ENCODE results near the gene PRDM15.

The PRDM15 gene

DNA sequence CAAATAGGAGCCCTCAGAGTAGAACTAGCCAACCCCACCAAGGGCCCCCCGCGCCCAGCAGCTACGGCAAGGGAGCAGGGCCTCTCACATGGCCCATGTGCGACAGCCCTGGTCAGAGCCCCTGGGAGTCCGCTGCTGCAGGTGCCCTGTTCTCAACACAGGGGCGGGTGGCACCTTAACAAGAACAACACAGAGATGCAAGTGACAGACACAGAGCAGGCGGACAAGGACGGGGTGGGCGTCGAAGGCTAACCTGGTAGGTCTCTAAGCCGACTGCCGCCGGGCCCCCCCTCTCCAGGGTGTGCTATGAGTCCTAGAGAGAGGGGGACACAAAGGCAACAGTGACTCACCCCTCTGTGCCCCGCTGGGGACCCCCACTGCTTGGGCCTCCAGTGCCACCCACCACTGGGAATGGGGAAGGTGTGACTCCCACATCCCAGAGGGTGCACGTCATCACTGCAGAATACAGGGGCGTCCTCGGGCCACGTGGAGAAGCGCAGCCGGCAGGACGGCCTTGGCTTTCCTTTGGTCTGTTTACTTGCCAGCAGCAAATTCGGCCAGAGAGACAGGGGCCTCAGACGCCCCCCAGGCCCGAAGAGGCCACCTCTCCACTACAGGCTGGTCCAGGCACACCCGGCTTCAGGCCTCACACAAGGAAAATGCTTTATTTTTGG lies 44.8 kb downstream of the PRDM15 start:
- Histone ChIP-seq H3K27me3 (ENCODE audit: control insufficient read depth in 1 of 2, insufficient read depth in 2 of 2, low read length in 2 of 2) (no peaks in the 10 kb centered on the region), H3K4me1 (ENCODE audit: control insufficient read depth in 1 of 2, insufficient read depth in 2 of 2, low read length in 2 of 2) (peaks cover 0 to 3% of the 10 kb centered on the region in 2 donors), H3K27ac (ENCODE audit: low read depth, low read length) (no peak overlapping the region), H3K36me3 (ENCODE audit: control insufficient read depth in 1 of 2, insufficient read depth in 2 of 2, low read length in 2 of 2) (peaks cover 0 to 47% of the 10 kb centered on the region in 2 donors), H3K9me3 (ENCODE audit: control insufficient read depth in 1 of 2, low read length in 2 of 2) (no peaks in the 10 kb centered on the region), H3K4me3 (ENCODE audit: low read depth in 1 of 2, low read length in 2 of 2) (no peak overlapping the region), H3K9ac (ENCODE audit: low read depth in 1 of 2, low read length in 2 of 2) (no peak overlapping the region)

DNA sequence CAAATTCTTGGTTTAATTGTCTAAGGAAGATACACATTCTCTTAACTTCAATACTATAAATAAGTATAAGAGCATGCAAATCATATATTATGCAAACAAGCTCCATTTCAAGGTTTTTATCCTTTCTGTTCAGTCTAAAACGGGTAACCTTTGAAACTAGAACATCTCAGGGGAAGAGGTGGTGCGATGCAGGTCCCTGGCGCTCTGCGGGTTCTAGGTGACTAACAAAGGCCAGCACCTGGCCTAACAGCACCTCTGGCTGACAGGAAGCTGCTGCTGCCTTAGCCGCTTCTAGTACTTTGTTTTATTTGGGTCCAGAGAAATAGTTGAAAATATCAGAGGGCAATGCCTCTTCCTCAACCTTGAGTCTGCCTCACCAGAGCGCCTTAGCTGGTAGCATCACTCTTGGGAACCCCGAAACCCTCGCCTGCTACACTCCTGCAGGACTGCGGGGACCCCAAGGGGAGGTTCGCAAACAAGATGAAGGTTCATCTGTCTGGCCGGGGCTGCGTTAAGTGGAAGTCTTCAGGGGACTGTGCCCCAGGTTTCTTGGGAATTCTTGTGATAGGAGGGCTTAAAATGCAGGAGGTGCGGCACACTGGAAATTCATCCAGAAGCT lies 45.5 kb downstream of the PRDM15 start:
- Histone ChIP-seq H3K27ac (ENCODE audit: low read depth, low read length) (no peak overlapping the region), H3K4me1 (ENCODE audit: control insufficient read depth in 1 of 2, insufficient read depth in 2 of 2, low read length in 2 of 2) (peaks cover 0 to 3% of the 10 kb centered on the region in 2 donors), H3K9me3 (ENCODE audit: control insufficient read depth in 1 of 2, low read length in 2 of 2) (no peaks in the 10 kb centered on the region), H3K36me3 (ENCODE audit: control insufficient read depth in 1 of 2, insufficient read depth in 2 of 2, low read length in 2 of 2) (peaks cover 0 to 41% of the 10 kb centered on the region in 2 donors), H3K27me3 (ENCODE audit: control insufficient read depth in 1 of 2, insufficient read depth in 2 of 2, low read length in 2 of 2) (no peaks in the 10 kb centered on the region), H3K4me3 (ENCODE audit: low read depth in 1 of 2, low read length in 2 of 2) (no peak overlapping the region), H3K9ac (ENCODE audit: low read depth in 1 of 2, low read length in 2 of 2) (no peak overlapping the region)

DNA sequence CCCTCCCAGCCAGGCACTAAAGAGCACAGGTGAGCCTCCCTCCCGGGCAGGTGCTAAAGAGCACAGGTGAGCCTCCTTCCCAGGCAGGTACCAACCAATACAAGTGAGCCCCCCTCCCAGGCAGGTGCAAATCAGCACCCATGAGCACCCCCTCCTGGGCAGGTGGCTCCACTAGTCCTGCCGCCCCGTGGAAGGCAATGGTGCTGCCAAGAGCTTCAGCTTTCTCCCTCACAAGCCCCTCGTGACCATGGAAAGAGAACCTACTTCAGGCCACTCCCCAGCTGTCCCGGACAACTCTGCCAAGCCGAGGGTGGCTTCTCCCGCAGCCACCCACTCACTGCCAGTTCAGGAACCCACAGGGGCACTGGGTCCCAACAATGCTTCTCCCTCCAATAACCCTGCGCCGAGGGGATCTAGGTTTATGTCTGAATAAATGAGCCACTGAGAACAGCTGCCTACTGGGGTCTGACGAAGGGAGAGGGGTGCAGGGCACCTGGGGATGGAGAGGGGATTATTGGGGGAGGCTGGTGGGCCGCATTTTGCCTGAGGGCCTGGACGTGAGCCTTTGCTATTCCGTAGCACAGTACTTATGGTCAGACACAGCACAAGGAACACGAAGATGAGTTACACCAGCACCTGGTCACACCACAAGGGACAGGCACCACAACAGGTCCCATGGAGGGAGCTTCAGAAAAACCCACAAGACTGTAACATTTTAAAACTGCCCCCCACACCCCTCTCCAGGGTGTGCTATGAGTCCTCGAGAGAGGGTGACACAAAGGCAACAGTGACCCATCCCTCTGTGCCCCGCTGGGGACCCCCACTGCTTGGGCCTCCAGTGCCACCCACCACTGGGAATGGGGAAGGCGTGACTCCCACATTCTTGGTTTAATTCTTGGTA lies 46.3 kb downstream of the PRDM15 start:
- Histone ChIP-seq H3K27ac (ENCODE audit: low read depth, low read length) (no peak overlapping the region), H3K4me1 (ENCODE audit: control insufficient read depth in 1 of 2, insufficient read depth in 2 of 2, low read length in 2 of 2) (peaks cover 0 to 3% of the 10 kb centered on the region in 2 donors), H3K4me3 (ENCODE audit: low read depth in 1 of 2, low read length in 2 of 2) (no peak overlapping the region), H3K9ac (ENCODE audit: low read depth in 1 of 2, low read length in 2 of 2) (no peak overlapping the region), H3K36me3 (ENCODE audit: control insufficient read depth in 1 of 2, insufficient read depth in 2 of 2, low read length in 2 of 2) (peaks cover 0 to 45% of the 10 kb centered on the region in 2 donors), H3K9me3 (ENCODE audit: control insufficient read depth in 1 of 2, low read length in 2 of 2) (no peaks in the 10 kb centered on the region), H3K27me3 (ENCODE audit: control insufficient read depth in 1 of 2, insufficient read depth in 2 of 2, low read length in 2 of 2) (no peaks in the 10 kb centered on the region)

DNA sequence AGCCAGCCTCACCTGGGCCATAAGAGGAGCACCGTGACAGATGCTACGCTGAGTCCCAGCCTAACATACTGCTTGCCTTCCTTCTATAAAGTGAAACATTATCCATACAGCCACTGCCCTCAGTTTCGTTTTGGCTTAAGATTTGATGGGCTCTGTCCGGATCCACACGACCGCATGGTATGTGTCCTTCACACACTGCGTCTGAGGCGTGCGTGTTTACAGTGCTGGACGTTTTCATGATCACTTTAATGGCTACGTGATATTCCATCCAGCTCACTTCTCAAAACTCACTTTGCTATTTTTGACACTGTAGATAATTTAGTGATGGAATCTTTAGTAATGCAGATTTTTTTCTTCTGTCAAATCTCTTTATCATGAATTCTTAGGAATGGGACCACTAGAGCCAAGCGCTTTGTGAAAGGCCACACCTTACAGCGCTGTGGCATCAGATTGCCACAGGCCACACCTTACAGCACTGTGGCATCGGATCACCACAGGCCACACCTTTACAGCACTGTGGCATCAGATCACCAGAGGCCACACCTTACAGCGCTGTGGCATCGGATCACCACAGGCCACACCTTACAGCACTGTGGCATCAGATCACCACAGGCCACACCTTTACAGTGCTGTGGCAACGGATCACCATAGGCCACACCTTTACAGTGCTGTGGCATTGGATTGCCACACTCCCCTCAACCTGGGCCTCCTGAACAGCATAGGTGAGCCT lies 47.1 kb downstream of the PRDM15 start:
- Histone ChIP-seq H3K9ac (ENCODE audit: low read depth in 1 of 2, low read length in 2 of 2) (no peak overlapping the region), H3K27me3 (ENCODE audit: control insufficient read depth in 1 of 2, insufficient read depth in 2 of 2, low read length in 2 of 2) (no peaks in the 10 kb centered on the region), H3K36me3 (ENCODE audit: control insufficient read depth in 1 of 2, insufficient read depth in 2 of 2, low read length in 2 of 2) (peaks cover 0 to 38% of the 10 kb centered on the region in 2 donors), H3K27ac (ENCODE audit: low read depth, low read length) (no peak overlapping the region), H3K9me3 (ENCODE audit: control insufficient read depth in 1 of 2, low read length in 2 of 2) (no peaks in the 10 kb centered on the region), H3K4me1 (ENCODE audit: control insufficient read depth in 1 of 2, insufficient read depth in 2 of 2, low read length in 2 of 2) (peaks cover 0 to 3% of the 10 kb centered on the region in 2 donors), H3K4me3 (ENCODE audit: low read depth in 1 of 2, low read length in 2 of 2) (no peak overlapping the region)

DNA sequence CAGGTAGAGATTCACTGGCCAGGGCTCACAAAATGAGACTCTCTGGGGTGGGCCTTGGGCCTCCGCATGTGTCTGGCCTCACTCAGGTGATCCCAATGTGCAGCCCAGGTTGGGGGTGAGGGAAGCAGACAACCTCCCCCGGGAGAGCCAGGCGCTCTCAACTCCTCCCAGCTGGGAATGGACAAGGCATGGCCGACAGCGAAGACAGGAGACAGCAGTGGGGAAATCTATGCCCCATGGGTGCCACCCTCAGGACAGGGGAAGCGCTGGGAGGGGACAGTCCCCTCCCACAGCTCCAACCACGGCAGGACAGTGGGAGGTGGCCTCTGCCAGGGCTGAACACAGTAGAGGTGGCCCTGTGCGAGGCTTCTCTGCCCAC lies 47.7 kb downstream of the PRDM15 start:
- H3K36me3 ChIP-seq (ENCODE audit: control insufficient read depth in 1 of 2, insufficient read depth in 2 of 2, low read length in 2 of 2) = peaks cover 0 to 39% of the 10 kb centered on the region in 2 donors
- no peaks in the 10 kb centered on the region for H3K27me3 ChIP-seq (ENCODE audit: control insufficient read depth in 1 of 2, insufficient read depth in 2 of 2, low read length in 2 of 2)
- no peak overlapping the region for H3K27ac ChIP-seq (ENCODE audit: low read depth, low read length)
- H3K9me3 ChIP-seq (ENCODE audit: control insufficient read depth in 1 of 2, low read length in 2 of 2) = no peaks in the 10 kb centered on the region
- no peak overlapping the region for H3K4me3 ChIP-seq (ENCODE audit: low read depth in 1 of 2, low read length in 2 of 2)
- peaks cover 0 to 3% of the 10 kb centered on the region in 2 donors for H3K4me1 ChIP-seq (ENCODE audit: control insufficient read depth in 1 of 2, insufficient read depth in 2 of 2, low read length in 2 of 2)
- no peak overlapping the region for H3K9ac ChIP-seq (ENCODE audit: low read depth in 1 of 2, low read length in 2 of 2)

DNA sequence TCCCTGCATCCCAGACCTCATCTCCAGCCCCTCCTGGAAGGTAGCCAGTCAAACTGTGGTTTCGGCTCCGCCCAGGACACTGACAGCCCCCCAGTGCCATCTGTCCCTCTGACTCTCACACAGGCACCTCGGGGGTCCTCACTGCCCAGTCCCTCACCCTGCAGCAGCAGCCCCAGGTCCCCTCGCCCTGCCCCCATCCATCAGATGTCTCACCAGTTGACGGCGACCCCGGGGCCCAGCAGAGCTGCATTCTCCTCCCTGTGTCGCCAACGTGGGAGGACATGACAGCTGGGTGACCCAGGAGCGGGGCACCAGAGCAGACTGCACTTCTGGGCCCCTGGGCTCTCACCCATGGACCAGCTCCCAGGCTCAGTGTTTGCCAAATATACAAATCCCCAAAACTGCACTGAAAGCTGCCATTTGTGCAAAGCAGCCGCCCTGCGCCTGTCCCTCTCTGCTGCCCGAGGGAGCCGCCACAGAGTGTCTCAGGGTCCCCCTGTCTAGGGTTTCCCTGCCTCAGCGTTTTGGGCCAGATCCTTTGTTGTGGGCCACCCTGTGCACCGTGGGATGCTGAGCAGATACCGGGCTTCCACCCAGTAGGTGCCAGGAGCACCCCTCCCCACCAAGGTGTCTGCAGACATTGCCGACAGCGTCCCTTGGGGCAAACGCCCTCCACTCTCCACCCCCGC lies 48.2 kb downstream of the PRDM15 start:
- H3K36me3 ChIP-seq (ENCODE audit: control insufficient read depth in 1 of 2, insufficient read depth in 2 of 2, low read length in 2 of 2) = peaks cover 0 to 37% of the 10 kb centered on the region in 2 donors
- H3K27ac ChIP-seq (ENCODE audit: low read depth, low read length) = no peak overlapping the region
- H3K4me1 ChIP-seq (ENCODE audit: control insufficient read depth in 1 of 2, insufficient read depth in 2 of 2, low read length in 2 of 2) = peaks cover 0 to 3% of the 10 kb centered on the region in 2 donors
- no peak overlapping the region for H3K4me3 ChIP-seq (ENCODE audit: low read depth in 1 of 2, low read length in 2 of 2)
- no peaks in the 10 kb centered on the region for H3K9me3 ChIP-seq (ENCODE audit: control insufficient read depth in 1 of 2, low read length in 2 of 2)
- H3K9ac ChIP-seq (ENCODE audit: low read depth in 1 of 2, low read length in 2 of 2) = no peak overlapping the region
- no peaks in the 10 kb centered on the region for H3K27me3 ChIP-seq (ENCODE audit: control insufficient read depth in 1 of 2, insufficient read depth in 2 of 2, low read length in 2 of 2)

DNA sequence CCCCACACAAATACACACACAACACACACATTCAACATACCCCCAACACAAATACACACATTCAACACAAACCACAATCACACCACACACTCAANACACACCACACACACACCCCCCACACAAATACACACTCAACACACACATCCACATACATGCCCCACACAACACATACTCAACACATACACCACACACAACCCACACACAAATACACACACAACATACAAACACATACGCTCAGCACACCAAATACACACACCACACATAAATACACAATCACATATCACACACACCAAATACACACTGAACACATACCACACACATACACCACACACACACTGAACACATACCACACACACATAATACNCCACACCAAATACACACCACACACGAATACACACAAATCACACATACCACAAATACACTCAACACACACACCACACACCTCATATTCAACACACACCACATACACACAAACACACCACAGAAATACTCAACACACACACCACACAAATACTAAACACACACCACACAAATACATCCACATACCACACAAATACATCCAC lies 48.9 kb downstream of the PRDM15 start:
- H3K9me3 ChIP-seq (ENCODE audit: control insufficient read depth in 1 of 2, low read length in 2 of 2) = no peaks in the 10 kb centered on the region
- H3K27me3 ChIP-seq (ENCODE audit: control insufficient read depth in 1 of 2, insufficient read depth in 2 of 2, low read length in 2 of 2) = no peaks in the 10 kb centered on the region
- H3K9ac ChIP-seq (ENCODE audit: low read depth in 1 of 2, low read length in 2 of 2) = no peak overlapping the region
- H3K4me1 ChIP-seq (ENCODE audit: control insufficient read depth in 1 of 2, insufficient read depth in 2 of 2, low read length in 2 of 2) = peaks cover 0 to 3% of the 10 kb centered on the region in 2 donors
- no peak overlapping the region for H3K27ac ChIP-seq (ENCODE audit: low read depth, low read length)
- H3K36me3 ChIP-seq (ENCODE audit: control insufficient read depth in 1 of 2, insufficient read depth in 2 of 2, low read length in 2 of 2) = peaks cover 0 to 38% of the 10 kb centered on the region in 2 donors
- no peak overlapping the region for H3K4me3 ChIP-seq (ENCODE audit: low read depth in 1 of 2, low read length in 2 of 2)

DNA sequence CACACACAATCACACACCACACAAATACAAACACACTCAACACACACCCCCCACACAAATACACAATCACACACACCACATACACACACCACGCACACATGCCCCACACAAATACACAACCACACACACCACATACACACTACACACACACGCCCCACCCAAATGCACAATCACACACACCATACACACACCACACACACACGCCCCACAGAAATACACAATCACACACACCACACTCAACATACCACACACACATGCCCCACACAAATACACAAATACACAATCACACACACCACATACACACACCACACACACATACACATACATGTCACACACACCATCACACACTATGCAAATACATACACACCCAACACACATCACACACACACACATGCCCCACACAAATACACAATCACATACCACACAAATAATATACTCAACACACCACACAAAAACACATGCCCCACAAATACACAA lies 50.2 kb downstream of the PRDM15 start:
- no peak overlapping the region for H3K27ac ChIP-seq (ENCODE audit: low read depth, low read length)
- no peaks in the 10 kb centered on the region for H3K27me3 ChIP-seq (ENCODE audit: control insufficient read depth in 1 of 2, insufficient read depth in 2 of 2, low read length in 2 of 2)
- no peaks in the 10 kb centered on the region for H3K9me3 ChIP-seq (ENCODE audit: control insufficient read depth in 1 of 2, low read length in 2 of 2)
- H3K36me3 ChIP-seq (ENCODE audit: control insufficient read depth in 1 of 2, insufficient read depth in 2 of 2, low read length in 2 of 2) = peaks cover 0 to 29% of the 10 kb centered on the region in 2 donors
- no peak overlapping the region for H3K9ac ChIP-seq (ENCODE audit: low read depth in 1 of 2, low read length in 2 of 2)
- no peak overlapping the region for H3K4me3 ChIP-seq (ENCODE audit: low read depth in 1 of 2, low read length in 2 of 2)
- H3K4me1 ChIP-seq (ENCODE audit: control insufficient read depth in 1 of 2, insufficient read depth in 2 of 2, low read length in 2 of 2) = peaks cover 0 to 3% of the 10 kb centered on the region in 2 donors
